GM18499 (cell line): ENCODE measurements around the gene SOCS1.
"Not testable (repeated sequence)": the region's sequence is repeated elsewhere in the genome, so short reads cannot be mapped to it uniquely, and the experiment has no call there.

Source experiments
- ATAC-seq: cut with Tn5 transposase; IDR thresholded peaks from one replicate; pipeline ENCODE4 v1.9.1; 2021; ENCODE audit warnings: moderate number of reproducible peaks; ENCODE audit not compliant: insufficient read depth, unreplicated experiment

The SOCS1 gene

DNA sequence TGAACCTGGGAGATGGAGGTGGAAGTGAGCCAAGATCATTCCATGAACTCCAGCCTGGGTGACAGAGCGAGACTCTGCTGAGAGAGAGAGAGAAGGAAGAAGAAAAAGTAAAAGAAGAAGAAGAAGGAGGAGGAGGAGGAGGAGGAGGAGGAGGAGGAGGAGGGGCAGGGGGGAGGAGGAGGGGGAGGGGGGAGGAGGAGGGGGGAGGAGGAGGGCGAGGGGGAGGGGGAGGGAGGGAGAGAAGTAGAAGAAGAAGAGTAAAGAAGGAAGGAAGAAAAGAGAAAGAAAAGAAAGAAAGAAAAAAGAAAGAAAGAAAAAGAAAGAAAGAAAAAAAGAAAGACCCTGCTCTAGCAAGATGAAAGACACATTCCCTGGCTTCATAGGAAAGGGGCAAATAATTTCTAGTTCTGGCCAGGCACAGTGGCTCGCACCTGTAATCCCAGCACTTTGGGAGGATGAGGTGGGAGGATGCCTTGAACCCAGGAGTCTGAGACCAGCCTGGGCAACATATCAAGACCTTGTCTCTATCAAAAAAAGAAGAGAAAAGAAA lies 23.6 kb downstream of the SOCS1 start:
- ATAC-seq: no peak

DNA sequence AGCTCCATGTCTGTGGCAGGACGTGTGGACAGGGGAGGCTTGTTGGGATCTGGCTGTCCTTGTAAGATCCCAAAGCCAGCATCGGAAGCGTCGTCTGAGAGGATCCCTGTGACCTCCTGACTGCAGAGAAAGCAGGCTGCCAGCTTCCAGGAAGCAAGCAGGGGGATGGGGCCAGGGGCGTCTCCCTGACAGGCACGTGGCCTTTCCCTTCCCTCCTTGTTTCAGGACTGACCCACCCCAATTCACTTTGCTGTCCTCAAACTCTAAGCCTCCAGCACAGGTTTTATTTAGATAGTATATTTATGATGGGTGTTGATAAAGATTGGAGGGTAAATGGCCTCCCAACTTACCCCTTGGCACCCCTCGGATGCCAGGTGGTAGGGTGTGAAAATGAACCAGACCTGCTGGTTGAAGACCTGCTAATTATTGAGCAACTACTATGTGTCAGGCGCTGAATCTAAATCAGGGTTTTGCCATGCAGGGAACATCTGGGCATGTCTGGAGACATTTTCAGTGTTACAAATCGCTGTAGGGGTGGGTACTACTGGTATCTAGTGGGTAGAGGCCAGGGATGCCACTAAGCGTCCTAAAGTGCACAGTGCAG lies 24.5 kb downstream of the SOCS1 start:
- no peak for ATAC-seq

DNA sequence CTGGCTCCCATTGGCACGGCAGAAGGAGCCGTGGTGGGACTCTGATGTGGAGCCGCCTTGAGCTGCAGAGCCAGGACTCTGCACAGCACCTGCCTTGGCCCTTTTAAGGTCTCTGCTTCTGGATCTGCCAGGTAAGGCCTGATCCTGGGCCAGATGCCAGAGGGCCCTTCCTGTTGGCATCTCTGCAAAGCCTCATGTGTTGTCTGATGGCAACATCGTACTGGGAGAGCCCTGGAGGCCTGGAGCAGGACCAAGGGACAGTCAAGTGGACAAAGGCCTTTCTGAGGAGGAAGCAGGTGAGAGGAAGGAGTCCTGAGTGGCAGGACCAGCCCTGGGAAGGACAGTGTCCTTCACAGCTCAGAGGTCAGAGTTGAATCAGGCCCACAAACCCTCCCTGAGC lies 26.1 kb downstream of the SOCS1 start:
- no peak for ATAC-seq

DNA sequence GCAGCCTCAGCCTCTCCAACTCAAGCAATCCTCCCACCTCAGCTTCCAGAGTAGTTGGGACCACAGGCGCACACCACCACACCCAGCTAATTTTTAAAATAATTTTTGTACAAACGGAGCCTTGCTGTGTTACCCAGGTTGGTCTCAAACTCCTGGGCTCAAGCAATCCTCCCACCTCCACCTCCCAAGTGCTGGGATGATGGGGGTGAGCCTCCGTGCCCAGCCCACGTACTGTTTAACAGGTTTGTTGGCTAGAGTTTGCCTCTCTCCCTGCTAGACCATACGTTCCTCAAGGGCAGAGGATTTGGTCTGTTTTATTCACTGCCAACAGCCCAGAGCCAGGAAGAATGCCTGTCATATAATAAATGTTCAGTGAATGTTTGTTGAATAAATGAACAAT lies 26.6 kb downstream of the SOCS1 start:
- no peak for ATAC-seq

DNA sequence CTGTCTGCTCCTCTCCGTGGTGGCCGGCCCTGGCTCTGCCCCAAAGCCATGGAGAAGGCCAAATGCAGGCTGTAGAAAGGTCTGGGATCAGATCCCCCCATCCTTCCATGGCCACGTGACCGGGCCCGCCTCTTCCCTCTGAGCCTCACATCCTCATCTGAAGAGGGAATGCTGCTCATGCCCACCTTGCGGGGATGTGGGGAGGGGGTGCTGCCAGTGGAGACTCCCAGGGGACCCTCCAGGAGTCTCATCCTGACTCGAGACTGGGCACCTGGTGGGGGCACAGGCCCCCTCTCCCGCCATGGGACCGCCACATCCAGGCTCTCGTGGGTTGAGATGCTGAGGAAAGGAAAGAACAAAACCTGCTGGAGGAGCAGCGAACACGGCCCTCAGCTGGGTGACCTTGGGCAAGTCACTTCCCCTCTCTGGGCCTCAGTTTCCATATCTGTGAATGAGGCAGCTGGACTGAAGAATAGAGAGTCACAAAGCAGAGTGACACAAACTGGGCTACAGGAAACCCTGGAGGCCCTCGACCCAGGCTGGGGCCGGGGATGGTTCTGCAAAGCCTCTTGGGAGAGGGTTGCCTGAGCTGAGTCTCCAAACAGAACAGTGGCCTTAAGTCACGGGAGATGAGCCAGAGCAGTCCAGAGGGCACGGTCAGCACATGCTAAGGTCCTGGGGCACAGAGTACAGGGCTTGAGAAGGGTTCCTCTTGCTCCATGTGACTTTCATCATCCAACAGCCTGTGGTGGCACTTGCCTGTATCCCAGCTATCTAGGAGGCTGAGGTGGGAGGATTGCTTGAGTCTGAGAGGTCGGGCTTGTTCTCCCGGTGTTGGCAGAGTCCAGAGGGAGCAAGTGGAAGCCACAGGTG lies 30.1 kb downstream of the SOCS1 start:
- ATAC-seq: no peak

DNA sequence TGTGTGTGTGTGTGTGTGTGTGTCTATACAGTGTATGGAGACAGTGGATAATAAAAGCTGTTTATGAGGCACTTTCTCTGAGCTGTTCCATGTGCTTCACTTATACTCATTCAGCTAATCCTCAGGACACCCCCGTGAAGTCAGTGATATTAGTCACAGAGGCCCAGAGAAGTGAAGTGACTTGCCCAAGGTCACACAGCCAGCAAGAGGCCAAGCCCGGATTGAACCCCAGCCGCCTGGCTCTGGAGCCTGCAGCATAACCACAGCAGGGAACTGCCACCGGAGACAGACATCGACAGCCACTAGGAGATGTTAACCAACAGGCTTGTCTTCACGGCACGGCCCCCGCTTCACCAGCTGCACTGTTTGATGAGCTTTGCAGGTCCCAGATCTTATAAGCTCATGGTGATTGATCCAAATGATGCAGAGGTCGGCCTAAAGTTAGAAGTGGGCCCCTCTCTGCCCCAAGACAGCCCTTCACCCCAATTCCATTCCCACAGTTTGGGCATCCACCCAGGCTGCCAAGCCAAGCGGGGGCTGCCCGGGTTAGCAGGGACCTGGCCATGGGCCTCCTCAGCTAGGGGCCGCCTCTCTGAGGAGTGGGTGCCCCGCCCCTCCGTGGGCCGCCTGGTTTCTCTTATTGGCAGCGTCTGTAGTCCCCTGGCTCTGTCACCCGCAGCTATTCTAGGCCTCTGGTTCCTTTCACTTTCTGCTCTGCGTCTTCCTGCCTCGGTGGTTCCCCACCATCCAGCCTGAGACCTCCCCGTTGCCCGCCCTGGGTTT lies 30.9 kb downstream of the SOCS1 start:
- ATAC-seq: peak; percentile 75

DNA sequence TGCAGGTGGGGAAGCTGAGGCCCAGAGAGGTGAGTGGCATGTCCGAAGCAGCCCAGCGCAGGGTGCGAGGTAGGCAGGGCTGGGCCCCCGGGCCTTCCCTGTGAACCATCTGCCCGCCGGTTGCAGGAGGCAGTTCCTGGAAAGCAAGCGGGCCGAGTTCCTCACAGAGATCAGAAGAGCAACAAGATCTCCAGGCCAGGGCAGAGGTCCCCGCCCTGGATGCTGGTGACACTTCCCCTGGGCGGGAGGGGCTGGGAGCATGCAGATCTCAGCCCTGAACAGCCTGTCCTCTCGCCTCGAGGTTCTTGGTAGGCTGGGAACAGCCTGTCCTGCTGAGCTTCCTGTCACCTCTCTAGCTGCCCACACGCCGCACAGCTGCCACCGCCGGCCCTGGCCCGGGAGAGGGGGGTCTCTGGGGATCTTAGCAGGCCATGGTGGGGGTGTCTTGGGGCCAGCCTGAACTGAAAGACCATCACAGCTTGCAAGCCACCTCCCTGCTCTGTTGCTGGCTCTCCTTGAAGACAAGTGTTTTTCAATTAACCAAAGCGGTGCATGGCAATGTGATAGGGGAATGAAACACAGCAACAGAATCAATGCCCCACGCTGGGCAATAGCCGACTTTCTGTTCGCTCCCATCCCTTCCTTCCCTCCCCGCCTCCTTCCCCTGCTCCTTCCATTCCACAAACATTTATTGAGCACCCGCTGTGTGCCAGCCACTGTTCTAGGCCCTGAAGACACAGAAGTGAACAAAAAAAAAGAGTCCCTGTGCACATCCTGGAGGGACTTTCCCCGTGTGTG lies 31.7 kb downstream of the SOCS1 start:
- no peak for ATAC-seq

DNA sequence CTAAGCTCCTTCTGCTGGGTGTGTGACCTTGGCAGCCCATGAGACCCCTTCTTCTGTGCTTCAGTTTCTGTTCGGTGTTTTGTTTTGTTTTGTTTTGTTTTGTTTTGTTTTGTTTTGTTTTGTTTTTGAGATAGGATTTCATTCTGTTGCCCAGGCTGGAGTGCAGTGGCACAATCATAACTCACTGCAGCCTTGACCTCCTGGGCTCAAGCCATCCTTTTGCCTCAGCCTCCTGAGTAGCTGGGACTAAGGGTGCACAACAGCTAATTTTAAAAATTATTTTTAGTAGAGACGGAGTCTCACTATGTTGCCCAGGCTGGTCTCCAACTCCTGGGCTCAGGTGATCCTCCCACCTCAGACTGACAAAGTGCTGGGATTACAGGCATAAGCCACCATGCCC lies 35.5 kb downstream of the SOCS1 start:
- ATAC-seq: not testable (repeated sequence)

DNA sequence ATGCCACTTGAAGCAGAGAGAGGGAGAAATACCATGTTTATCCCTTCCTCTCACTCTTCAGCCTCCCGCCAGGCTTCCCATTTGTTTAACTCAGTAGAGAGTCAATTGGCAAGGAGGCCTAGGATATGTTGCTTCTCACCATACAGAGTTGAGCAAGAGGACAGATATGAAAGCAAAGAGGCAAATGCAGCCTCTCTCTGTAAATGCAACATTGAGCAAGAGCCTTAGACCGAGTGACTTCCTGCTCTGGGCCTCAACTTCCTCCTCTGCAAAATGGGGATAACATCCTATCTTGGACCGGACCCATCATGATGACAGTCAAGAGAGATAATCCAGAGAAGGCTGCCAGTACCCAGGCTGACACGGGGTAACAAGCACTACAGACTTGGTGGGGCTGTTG lies 36.8 kb downstream of the SOCS1 start:
- no peak for ATAC-seq

DNA sequence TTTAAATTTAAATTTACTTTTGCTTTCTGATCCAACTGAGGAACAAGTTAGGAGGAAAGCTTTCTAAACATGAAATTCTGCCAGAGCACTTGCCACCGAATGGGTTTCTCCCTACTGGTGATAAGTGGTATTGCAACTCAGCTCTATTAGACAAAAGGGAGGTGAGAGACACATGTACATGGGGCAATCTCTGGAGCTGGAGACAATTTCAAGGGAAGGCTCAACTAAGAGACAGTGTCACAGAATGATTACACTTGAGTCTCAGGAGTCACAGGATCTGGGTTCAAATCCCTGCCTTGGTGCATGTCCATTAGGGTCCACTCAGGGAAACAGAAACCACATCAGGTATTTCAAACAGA lies 37.4 kb downstream of the SOCS1 start:
- ATAC-seq: no peak

DNA sequence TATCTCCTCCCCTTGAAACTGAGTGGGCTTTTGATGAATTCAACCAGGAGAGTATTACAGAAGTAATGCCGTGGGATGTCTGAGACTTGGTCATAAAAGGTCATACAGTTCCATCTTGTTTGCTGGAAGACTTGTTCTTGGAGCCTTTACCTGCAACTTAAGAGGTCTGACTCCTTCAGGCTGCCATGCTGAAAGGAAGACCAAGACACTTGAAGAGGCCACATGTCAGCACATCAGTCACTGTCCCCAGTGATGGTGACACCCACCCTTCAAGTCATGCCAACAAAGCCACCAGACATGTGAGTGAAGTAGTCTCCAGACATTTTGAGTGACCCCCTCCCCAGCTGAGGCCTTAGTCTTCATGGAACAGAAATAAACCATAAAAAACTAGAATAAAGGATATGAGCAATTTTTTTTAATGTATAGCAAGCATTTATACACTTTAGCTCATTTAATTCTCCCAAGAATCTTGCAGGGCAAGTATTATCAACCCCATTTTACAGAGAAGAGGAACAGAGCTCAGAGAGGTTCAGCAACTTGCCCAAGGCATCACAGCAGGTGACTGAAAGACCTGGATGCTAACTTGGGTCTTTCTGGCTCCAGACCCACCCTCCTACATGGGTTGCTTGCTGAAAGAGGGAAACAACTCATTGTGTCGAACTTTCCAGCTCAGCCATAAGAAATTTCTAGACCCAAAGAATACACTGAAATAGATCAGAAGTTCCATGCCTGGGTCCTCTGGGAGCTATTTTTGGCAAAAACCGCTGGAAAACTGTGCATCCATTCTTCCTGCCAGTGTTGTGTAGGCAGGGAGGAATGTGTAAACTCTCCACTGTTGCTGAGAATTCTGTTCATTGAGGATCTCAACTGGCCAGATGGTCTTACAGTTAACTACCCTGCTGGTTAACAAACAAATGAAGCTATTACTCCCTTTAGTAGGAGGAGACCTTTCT lies 38.1 kb downstream of the SOCS1 start:
- ATAC-seq: no peak

DNA sequence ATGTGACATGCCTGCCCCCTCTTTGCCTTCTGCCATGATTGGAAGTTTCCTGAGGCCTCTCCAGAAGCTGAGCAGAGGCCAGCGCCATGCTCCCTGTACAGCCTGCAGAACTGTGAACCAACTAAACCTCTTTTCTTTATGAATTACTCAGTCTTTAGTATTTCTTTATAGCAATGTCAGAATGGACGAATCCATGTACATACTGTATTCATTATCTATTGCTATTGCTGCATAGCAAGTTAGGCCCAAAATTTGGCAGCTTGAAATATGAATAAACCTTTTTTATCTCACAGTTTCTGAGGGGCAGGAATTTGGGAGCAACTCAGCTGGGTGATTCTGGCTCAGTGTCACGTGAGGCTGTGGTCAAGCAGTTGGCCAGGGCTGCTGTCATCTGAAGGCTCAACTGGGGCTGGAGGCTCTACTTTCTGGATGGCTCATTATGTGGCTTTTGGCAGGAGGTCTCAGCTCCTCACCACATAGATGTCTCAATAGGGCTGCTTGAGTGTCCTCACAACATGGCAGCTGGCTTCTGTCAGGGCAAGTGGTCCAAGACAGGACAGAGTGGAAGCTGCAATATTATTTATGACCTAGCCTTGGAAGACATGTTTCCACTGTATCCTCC lies 40.0 kb downstream of the SOCS1 start:
- no peak for ATAC-seq

DNA sequence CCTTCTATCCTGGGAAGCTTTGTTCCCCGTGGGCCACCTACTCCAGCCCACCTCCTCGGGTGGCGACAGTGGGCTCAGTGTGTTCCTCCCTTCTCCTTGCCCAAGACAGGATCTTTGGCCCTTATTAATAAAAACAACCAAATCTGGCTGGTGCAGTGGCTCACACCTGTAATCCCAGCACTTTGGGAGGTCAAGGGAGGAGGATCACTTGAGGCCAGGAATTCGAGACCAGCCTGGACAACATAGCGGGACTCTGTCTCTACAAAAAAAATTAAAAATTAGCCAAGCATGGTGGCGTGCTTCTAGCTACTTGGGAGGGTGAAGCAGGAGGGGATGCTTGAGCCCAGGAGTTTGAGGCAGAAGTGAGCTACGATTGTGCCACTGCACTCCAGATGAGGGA lies 42.2 kb downstream of the SOCS1 start:
- ATAC-seq: no peak

DNA sequence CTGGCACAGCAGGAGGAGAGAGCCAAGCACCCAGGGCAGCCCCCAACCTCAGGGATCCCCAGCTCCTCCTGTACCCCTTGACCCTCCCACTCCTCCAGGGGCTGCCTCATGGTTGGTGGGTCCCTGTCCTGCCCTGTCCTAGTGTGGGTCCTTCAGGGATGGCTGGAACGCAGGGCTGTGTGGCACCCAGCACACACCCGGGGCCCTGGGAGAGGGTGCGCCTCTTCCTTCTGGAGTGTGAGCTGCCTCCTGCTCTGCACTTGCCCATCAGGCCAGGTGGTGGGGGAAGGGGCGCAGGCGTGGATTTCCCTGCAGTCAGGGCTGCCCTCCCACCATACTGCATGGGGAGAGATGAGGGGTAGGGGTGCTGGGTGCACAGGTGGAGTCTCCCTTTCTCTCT lies 42.6 kb downstream of the SOCS1 start:
- no peak for ATAC-seq

DNA sequence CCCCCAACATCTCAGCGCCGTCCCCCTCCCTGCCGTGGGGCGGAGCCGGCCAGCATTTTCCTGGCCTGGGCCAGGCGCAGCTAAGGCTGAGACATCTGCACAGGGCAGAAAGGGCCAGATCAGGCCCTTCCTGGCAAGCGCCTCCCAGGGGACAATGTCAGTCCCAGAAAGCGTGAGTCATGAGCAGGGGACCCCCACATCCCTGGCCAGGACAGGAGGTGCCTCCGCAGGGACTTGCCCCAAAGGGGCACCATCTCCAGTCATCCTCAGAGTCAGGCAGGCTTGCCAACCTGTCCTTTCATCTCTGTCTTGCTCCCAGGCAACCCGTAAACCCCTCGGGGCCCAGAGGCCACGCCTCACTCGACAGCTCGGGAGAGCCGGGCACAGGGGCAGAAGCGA lies 43.2 kb downstream of the SOCS1 start:
- ATAC-seq: no peak

DNA sequence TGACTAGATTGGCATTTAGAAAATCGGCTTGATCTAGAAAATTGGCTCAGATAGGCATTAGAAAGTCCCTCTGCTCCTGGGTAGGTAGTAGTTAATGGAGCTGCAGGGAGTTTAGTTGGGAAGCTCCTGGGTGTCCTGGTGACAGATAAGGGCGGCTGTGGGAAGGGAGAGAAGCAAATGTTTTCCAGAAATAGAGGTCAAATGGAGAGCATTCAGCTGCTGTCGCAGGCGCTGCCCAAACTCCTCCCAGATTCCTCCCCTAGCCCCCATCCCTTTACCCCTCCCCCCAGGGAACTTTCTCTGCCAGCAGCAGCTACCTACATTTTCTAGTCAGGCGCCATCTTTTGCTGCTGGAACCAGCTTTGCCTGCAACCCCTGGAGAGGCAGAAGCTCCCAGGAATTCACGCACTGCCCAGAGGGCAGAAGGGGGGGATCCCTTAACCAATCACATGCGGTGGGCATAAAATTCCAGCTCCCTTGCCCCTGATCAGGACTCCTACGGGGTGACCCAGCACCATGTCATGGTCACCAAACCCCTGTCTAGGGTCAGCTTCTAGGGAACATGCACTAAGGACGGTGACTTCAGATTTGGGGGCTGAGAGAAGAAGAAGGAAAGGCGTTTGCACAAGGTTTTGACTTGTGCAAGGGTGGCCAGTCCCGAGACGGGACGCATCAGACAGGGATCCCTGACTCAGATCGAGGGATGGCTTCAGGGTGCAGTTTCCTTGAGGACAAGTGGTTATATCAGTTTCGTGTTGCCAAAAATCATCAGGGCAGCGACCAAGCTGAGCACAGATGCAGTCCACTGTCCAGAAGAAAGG lies 43.8 kb downstream of the SOCS1 start:
- ATAC-seq: no peak

DNA sequence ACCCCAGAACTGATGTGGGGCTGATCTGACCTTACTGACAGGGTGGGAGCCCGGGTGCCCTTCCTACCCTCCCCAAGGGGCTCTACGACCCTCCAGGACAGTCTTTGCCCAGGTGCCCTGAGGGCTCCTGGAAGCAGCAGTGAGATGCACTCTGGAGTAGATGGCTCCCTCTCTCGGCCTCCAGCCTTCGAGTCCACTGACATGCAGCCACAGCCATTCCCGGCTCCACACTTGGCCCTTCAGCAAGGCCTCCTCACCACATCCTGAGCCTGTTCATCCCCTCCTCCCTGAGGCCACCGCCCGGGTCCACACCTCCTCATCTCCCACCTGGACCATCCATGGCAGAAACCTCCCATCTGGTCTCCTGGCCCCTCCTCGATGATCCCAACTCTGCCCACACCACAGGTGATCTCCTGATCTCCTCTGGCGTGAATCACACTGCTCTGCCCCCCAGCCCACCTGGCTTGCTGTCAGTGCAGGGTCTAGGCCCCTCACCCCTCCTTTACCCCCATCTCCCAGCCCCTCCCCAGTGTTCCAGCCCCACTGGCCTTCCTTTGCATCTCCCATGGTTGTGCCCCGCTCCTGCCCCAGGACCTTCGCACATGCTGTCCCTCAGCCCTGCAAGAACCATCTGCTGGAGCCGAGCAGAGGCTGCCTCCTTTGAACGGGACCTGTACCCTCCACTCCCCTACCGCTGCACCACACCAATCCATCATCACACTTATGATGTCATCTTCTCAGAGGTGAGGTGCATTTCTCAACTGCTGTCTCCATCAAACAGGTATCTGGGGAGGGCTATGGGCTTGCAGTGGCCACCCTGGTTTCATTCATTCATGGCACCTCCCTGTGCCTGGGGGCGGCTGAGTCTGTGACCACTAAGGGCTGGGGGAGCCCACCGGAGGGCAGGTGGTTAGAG lies 44.7 kb downstream of the SOCS1 start:
- ATAC-seq: no peak
